HCT116 (cell line): Measurements from ENCODE around the gene SPAG6. TPM values are rescaled to one million over a fixed set of nuclear protein-coding genes. Genes with fewer than 3 reads are reported as not detected.

Experiments used
- ATAC-seq: fragments of 200-7000 bp; cut with Tn5 transposase; 2 replicates; pipeline ENCODE4 v1.9.1; 2020; ENCODE audit warnings: mild to moderate bottlenecking, moderate library complexity
- BruUV-seq: library from RNA; stranded (reverse); fragments of 400-500 nt; replicated peaks from 2 replicates; lab custom pipeline; 2021; lab: Mats Ljungman, UMichigan
- CTCF ChIA-PET: fragments of 300-600 bp; sonication (Branson Sonifier 250); formaldehyde crosslinking; loops from one replicate; lab custom pipeline; 2021; ENCODE audit warnings: antibody characterized with exemption; lab: Charles Lee
- POLR2A ChIA-PET: fragments of 300-600, 350-600 bp; sonication (Branson Sonifier 250); formaldehyde crosslinking; loops from one replicate; lab custom pipeline; 2021; ENCODE audit warnings: antibody characterized with exemption; lab: Charles Lee
- RAD21 ChIA-PET, 2 experiments: fragments of 300-600 bp; sonication (Branson Sonifier 250); formaldehyde crosslinking; loops; one replicate each; lab custom pipeline; 2023; ENCODE audit warnings: low total read pairs in 2 of 2; ENCODE audit not compliant: uncharacterized antibody in 2 of 2, unreplicated experiment in 2 of 2, low non-redundant PET in 1 of 2; lab: Charles Lee
- DNase-seq: peaks from one replicate; pipeline ENCODE4 v3.0.0-alpha.2; 2010; ENCODE audit warnings: low read depth, low spot score
- H2AFZ ChIP-seq: fragments of 200-600 bp; shearing (Covaris generic), sonication (generic); 2 replicates; pipeline ENCODE4 v1.6.1; 2017; ENCODE audit warnings: low read depth, mixed run types, mixed read lengths, antibody characterized with exemption, low read length; ENCODE audit not compliant: poor library complexity, severe bottlenecking
- H3K27ac ChIP-seq: 2 replicates; pipeline ENCODE4 v1.5.1; 2012; ENCODE audit warnings: low read depth, low read length
- H3K27me3 ChIP-seq: fragments of 200-600 bp; sonication (generic); 2 replicates; pipeline ENCODE4 v1.6.1; 2016; ENCODE audit warnings: mixed run types, low read length, mixed read lengths; ENCODE audit not compliant: insufficient read depth
- H3K36me3 ChIP-seq, 2 experiments: fragments of 200-500 bp in 1 of 2; fragments of 200-600 bp in 1 of 2; sonication (Bioruptor generic) in 1 of 2; sonication (generic) in 1 of 2; 2 replicates each; pipeline versions ENCODE4 v1.5.1 to v1.6.1; 2014 to 2016; ENCODE audit warnings: low read length in 2 of 2, inconsistent platforms in 1 of 2, mixed read lengths in 1 of 2, mixed run types in 1 of 2; ENCODE audit not compliant: insufficient read depth in 2 of 2, control insufficient read depth in 1 of 2
- H3K4me1 ChIP-seq, 2 experiments: fragments of 200-600 bp in 1 of 2; sonication (generic) in 1 of 2; 2 replicates each; pipeline versions ENCODE4 v1.5.1 to v1.6.1; 2012 to 2017; ENCODE audit warnings: low read length in 2 of 2, inconsistent platforms in 1 of 2, mild to moderate bottlenecking in 1 of 2, mixed read lengths in 1 of 2, mixed run types in 1 of 2, moderate library complexity in 1 of 2; ENCODE audit not compliant: insufficient read depth in 2 of 2, control insufficient read depth in 1 of 2
- H3K4me2 ChIP-seq: fragments of 200-600 bp; sonication (generic); 2 replicates; pipeline ENCODE4 v1.6.1; 2017; ENCODE audit warnings: mixed run types, low read length, mixed read lengths
- H3K4me3 ChIP-seq, 2 experiments: fragments of 200-600 bp in 1 of 2; sonication (generic) in 1 of 2; replicated peaks in 1 of 2; 2 replicates each; pipeline ENCODE4 v1.5.1; 2011 to 2016; ENCODE audit warnings: low read length in 2 of 2, control low read depth in 1 of 2, low read depth in 1 of 2, mild to moderate bottlenecking in 1 of 2, mixed read lengths in 1 of 2, mixed run types in 1 of 2
- H3K79me2 ChIP-seq: fragments of 200-600 bp; sonication (generic); 2 replicates; pipeline ENCODE4 v1.6.1; 2017; ENCODE audit warnings: mild to moderate bottlenecking, mixed run types, low read length, moderate library complexity, mixed read lengths; ENCODE audit not compliant: insufficient read depth
- H3K9ac ChIP-seq: fragments of 200-600 bp; sonication (generic); 2 replicates; pipeline ENCODE4 v1.6.1; 2016; ENCODE audit warnings: low read length, mixed read lengths
- H3K9me2 ChIP-seq: fragments of 200-600 bp; sonication (generic), shearing (Covaris generic); 2 replicates; pipeline ENCODE4 v1.6.1; 2017; ENCODE audit warnings: mixed run types, mild to moderate bottlenecking, moderate library complexity; ENCODE audit not compliant: insufficient read depth
- H3K9me3 ChIP-seq, 2 experiments: fragments of 200-500 bp in 1 of 2; fragments of 200-600 bp in 1 of 2; sonication (Bioruptor generic) in 1 of 2; sonication (generic) in 1 of 2; 2 replicates each; pipeline ENCODE4 v1.6.1; 2014 to 2017; ENCODE audit warnings: low read length in 2 of 2, mixed read lengths in 2 of 2, inconsistent platforms in 1 of 2, low read depth in 1 of 2, mild to moderate bottlenecking in 1 of 2, mixed run types in 1 of 2, moderate library complexity in 1 of 2; ENCODE audit not compliant: control insufficient read depth in 1 of 2, insufficient read depth in 1 of 2
- H4K20me1 ChIP-seq: fragments of 200-600 bp; sonication (generic), shearing (Covaris generic); 2 replicates; pipeline ENCODE4 v1.6.1; 2017; ENCODE audit warnings: mixed run types, mild to moderate bottlenecking, moderate library complexity; ENCODE audit not compliant: insufficient read depth
- ELF1 ChIP-seq: IDR thresholded peaks from 2 replicates; pipeline ENCODE4 v1.6.1; 2012; ENCODE audit warnings: low read depth, borderline replicate concordance
- EZH2phosphoT487 ChIP-seq: fragments of 200-600 bp; IDR thresholded peaks from 2 replicates; pipeline ENCODE4 v1.6.1; 2018; ENCODE audit warnings: antibody characterized with exemption, borderline replicate concordance
- FOSL1 ChIP-seq: IDR thresholded peaks from 2 replicates; pipeline ENCODE4 v1.6.1; 2012; ENCODE audit warnings: low read depth
- MAX ChIP-seq: IDR thresholded peaks from 2 replicates; pipeline ENCODE4 v1.6.1; 2012
- POLR2AphosphoS5 ChIP-seq: IDR thresholded peaks from 2 replicates; pipeline ENCODE4 v1.6.1; 2011; ENCODE audit warnings: mild to moderate bottlenecking, low read depth, low read length, moderate library complexity
- RAD21 ChIP-seq: IDR thresholded peaks from 2 replicates; pipeline ENCODE4 v1.6.1; 2012; ENCODE audit warnings: low read depth, mild to moderate bottlenecking
- SIN3A ChIP-seq: IDR thresholded peaks from 2 replicates; pipeline ENCODE4 v1.6.1; 2012; ENCODE audit warnings: low read depth
- SP1 ChIP-seq: IDR thresholded peaks from 2 replicates; pipeline ENCODE4 v1.6.1; 2012; ENCODE audit warnings: low read depth
- TCF7L2 ChIP-seq: IDR thresholded peaks from 2 replicates; pipeline ENCODE4 v1.7.0; 2011; ENCODE audit warnings: borderline replicate concordance, inconsistent platforms; ENCODE audit not compliant: insufficient read depth, insufficient read length; ENCODE audit errors: extremely low read depth
- YY1 ChIP-seq: IDR thresholded peaks from 2 replicates; pipeline ENCODE4 v1.6.1; 2011; ENCODE audit warnings: low read length, low read depth, moderate library complexity, mild to moderate bottlenecking; ENCODE audit not compliant: insufficient replicate concordance; ENCODE audit errors: extremely low read depth
- ZNF274 ChIP-seq: fragments of 200-500 bp; sonication (Bioruptor generic); IDR thresholded peaks from 2 replicates; pipeline ENCODE4 v1.6.1; 2014; ENCODE audit warnings: mild to moderate bottlenecking, low read depth, low read length, inconsistent platforms
- intact Hi-C: fragments of 100-400 bp; cut with micrococcal nuclease; formaldehyde crosslinking; loops from 2 replicates; pipeline ENCODE4 v1.10.0; 2022
- total RNA-seq: library from RNA; stranded (reverse); gene quantifications from one replicate; pipeline ENCODE4 v1.2.1, GENCODE V29; 2021; ENCODE audit not compliant: unreplicated experiment
- TF ChIP-seq, protein P1 (sequence below): IDR thresholded peaks from 2 replicates; pipeline ENCODE4 v1.6.1; 2012
- TF ChIP-seq, protein P2 (sequence below), 3 experiments: fragments of 200-600 bp in 1 of 3; sonication (generic) in 1 of 3; IDR thresholded peaks in 2 of 3; conservative IDR thresholded peaks in 1 of 3; 2 replicates each; pipeline ENCODE4 v1.5.1; 2012 to 2017; ENCODE audit warnings: low read depth in 2 of 3, low read length in 2 of 3, antibody characterized with exemption in 1 of 3, borderline replicate concordance in 1 of 3, control low read depth in 1 of 3, mild to moderate bottlenecking in 1 of 3, mixed read lengths in 1 of 3, mixed run types in 1 of 3, moderate library complexity in 1 of 3; ENCODE audit not compliant: insufficient read depth in 1 of 3
- TF ChIP-seq, protein P3 (sequence below): IDR thresholded peaks from 2 replicates; pipeline ENCODE4 v1.6.1; 2012; ENCODE audit warnings: low read depth

The SPAG6 gene
- total RNA-seq, 1 experiment from 2014 or later, result not detected

DNA sequence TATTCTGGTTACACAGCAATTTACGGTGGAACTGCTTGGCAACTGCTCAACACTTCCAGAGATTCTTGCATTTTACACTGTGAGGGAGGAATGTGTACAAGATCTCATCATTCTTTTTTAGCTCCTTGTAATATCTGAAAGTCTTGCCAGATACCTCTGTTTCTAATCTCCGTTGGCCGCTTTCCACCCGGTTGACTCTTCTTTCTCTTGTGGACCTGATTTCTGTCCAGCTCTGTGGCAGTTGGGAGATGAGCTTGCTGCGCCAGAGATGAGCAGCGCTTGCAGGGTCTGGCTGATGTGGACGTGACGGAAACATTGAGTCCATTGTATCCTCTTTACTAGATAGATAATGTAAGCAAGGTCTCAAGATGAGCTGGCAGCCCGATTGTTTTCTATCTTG is 27.6 kb downstream of the SPAG6 start:
- Histone ChIP-seq H3K27me3 (no peaks in the 10 kb centered on the region), H3K9me3 (no peaks in the 10 kb centered on the region), H3K4me2 (no peak overlapping the region), H4K20me1 (no peaks in the 10 kb centered on the region), H3K9me2 (no peaks in the 10 kb centered on the region; the same call in 1 of the 2 replicates), H3K4me1 (no peaks in the 10 kb centered on the region), H3K9ac (no peak overlapping the region), H3K79me2 (no peaks in the 10 kb centered on the region), H3K27ac (no peak overlapping the region), H2AFZ (no peak overlapping the region), H3K36me3 (no peaks in the 10 kb centered on the region), H3K4me3 (no peak overlapping the region)
- intact Hi-C loops, result no loop called here
- no peak for ATAC-seq
- ChIA-PET POLR2A (no interaction called here), CTCF (no interaction called here), RAD21 (no interaction called here)
- no TSS peak for BruUV-seq
- TF ChIP-seq TCF7L2 (no peak), ZNF274 (no peak), ELF1 (no peak)
- TF ChIP-seq, protein P1, sequence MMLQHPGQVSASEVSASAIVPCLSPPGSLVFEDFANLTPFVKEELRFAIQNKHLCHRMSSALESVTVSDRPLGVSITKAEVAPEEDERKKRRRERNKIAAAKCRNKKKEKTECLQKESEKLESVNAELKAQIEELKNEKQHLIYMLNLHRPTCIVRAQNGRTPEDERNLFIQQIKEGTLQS, result no peak
- DNase-seq, result no peak

DNA sequence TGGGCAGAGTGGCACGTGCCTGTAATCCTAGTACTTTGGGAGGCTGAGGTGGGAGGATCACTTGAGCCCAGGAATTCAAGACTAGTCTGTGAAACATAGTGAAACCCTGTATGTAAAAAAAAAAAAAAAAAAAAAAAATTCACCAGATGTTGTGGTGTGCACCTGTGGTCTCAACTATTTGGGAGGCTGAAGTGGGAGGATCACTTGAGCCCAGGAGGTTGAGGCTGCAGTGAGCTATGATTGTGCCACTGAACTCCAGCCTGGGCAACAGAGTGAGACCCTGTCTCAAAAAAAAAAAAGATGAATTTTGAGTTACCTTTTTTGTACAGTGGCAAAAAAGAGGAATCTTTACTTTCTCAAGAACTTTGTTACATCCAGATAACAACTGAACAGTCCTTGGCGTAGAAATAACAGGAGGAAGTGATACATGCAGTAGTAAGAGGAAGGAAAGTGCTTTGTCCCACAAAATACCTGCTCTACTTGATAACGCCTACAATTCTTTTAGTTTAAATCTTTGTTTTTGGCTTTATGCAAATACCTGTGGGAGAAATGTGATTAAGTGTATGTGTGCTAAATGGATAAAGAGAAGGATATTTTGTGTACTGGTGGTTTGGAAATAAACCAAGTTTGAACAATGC is 29.3 kb downstream of the SPAG6 start:
- Histone ChIP-seq H3K9me3 (no peaks in the 10 kb centered on the region), H3K9me2 (no peaks in the 10 kb centered on the region; the same call in 1 of the 2 replicates), H3K27ac (no peak overlapping the region), H3K79me2 (no peaks in the 10 kb centered on the region), H3K36me3 (no peaks in the 10 kb centered on the region), H2AFZ (no peak overlapping the region), H4K20me1 (no peaks in the 10 kb centered on the region), H3K9ac (no peak overlapping the region), H3K4me2 (no peak overlapping the region), H3K4me3 (no peak overlapping the region), H3K27me3 (no peaks in the 10 kb centered on the region), H3K4me1 (no peaks in the 10 kb centered on the region)
- ATAC-seq (no peak), DNase-seq (no peak)
- RAD21 ChIA-PET, result no interaction called here
- CTCF ChIA-PET, result no interaction called here
- POLR2A ChIA-PET, result no interaction called here
- no TSS peak for BruUV-seq
- intact Hi-C loops, result no loop called here
- TF ChIP-seq, protein P2, sequence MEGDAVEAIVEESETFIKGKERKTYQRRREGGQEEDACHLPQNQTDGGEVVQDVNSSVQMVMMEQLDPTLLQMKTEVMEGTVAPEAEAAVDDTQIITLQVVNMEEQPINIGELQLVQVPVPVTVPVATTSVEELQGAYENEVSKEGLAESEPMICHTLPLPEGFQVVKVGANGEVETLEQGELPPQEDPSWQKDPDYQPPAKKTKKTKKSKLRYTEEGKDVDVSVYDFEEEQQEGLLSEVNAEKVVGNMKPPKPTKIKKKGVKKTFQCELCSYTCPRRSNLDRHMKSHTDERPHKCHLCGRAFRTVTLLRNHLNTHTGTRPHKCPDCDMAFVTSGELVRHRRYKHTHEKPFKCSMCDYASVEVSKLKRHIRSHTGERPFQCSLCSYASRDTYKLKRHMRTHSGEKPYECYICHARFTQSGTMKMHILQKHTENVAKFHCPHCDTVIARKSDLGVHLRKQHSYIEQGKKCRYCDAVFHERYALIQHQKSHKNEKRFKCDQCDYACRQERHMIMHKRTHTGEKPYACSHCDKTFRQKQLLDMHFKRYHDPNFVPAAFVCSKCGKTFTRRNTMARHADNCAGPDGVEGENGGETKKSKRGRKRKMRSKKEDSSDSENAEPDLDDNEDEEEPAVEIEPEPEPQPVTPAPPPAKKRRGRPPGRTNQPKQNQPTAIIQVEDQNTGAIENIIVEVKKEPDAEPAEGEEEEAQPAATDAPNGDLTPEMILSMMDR (IDR thresholded peaks at IDR 0.05 in 2 of 3, conservative IDR thresholded peaks at IDR 0.05 in 1 of 3; ENCODE audit: borderline replicate concordance in 1 of 3, insufficient read depth in 1 of 3, low read depth in 2 of 3, low read length in 2 of 3), result no peak
- TF ChIP-seq SIN3A (no peak), SP1 (no peak), ELF1 (no peak), MAX (no peak), YY1 (no peak), FOSL1 (no peak), EZH2phosphoT487 (no peak), RAD21 (no peak), POLR2AphosphoS5 (no peak)
- TF ChIP-seq, protein P3, sequence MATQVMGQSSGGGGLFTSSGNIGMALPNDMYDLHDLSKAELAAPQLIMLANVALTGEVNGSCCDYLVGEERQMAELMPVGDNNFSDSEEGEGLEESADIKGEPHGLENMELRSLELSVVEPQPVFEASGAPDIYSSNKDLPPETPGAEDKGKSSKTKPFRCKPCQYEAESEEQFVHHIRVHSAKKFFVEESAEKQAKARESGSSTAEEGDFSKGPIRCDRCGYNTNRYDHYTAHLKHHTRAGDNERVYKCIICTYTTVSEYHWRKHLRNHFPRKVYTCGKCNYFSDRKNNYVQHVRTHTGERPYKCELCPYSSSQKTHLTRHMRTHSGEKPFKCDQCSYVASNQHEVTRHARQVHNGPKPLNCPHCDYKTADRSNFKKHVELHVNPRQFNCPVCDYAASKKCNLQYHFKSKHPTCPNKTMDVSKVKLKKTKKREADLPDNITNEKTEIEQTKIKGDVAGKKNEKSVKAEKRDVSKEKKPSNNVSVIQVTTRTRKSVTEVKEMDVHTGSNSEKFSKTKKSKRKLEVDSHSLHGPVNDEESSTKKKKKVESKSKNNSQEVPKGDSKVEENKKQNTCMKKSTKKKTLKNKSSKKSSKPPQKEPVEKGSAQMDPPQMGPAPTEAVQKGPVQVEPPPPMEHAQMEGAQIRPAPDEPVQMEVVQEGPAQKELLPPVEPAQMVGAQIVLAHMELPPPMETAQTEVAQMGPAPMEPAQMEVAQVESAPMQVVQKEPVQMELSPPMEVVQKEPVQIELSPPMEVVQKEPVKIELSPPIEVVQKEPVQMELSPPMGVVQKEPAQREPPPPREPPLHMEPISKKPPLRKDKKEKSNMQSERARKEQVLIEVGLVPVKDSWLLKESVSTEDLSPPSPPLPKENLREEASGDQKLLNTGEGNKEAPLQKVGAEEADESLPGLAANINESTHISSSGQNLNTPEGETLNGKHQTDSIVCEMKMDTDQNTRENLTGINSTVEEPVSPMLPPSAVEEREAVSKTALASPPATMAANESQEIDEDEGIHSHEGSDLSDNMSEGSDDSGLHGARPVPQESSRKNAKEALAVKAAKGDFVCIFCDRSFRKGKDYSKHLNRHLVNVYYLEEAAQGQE, result no peak
